ENCODE results near the gene XRCC1. TPM values are rescaled to one million over a fixed set of nuclear protein-coding genes. Genes with fewer than 3 reads are reported as not detected.

XRCC1 gene
- total and polyA plus RNA-seq, 9 of the 15 experiments (the other 6 are each of a cell fraction or from before 2014, with no cell fraction given), result 1.5 to 36.9 (median 24.9) TPM

DNA sequence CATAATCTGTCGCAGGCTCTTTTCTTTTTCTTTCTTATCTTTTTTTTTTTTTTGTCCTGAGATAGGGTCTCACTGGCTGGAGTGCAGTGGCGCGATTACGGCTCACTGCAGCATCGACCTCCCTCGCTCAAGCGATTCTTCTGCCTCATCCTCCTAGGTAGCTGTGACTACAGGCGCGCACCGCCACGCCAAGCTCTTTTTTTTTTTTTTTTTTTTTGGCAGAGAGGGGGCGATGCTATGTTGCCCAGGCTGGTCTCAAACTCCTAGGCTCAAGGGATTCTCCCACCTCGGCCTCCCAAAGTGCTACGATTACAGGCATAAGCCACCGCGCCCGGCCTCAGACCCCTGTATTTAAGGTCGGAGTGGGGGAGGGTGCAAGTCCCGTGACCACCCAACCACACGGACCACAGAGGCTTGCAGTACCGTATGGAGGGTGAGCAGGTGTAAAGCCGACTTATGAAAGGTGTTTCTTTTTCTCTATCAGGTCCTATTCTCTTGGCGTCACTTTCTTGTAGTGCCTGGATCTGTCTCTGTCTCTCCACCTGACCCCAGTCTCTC, 72.8 kb downstream of the XRCC1 start:
- Histone ChIP-seq H3K4me2 (ENCODE audit: insufficient read depth, low read length) (no peak overlapping the region), H3K9ac (ENCODE audit: insufficient read depth in 1 of 2, low read depth in 2 of 2, low read length in 2 of 2) (no peak overlapping the region), H2AFZ (ENCODE audit: low read depth, low read length) (no peak overlapping the region), H3K4me1 (replicated peaks in 1 of 2; ENCODE audit: control insufficient read depth in 2 of 2, insufficient read depth in 2 of 2, low read length in 2 of 2) (peaks cover 21 to 33% of the 10 kb centered on the region in 2 experiments), H3K27me3 (ENCODE audit: control insufficient read depth in 2 of 2, insufficient read depth in 2 of 2, low read length in 2 of 2) (no peaks in the 10 kb centered on the region), H3K79me2 (ENCODE audit: control insufficient read depth, insufficient read depth, low read length) (no peaks in the 10 kb centered on the region), H3K9me1 (ENCODE audit: control insufficient read depth, insufficient read depth, low read length) (no peaks in the 10 kb centered on the region), H3K9me3 (replicated peaks; ENCODE audit: control insufficient read depth, insufficient read depth, low read depth, low read length) (no peaks in the 10 kb centered on the region), H3K36me3 (ENCODE audit: control insufficient read depth, insufficient read depth, low read length) (no peaks in the 10 kb centered on the region), H3K27ac (ENCODE audit: extremely low read depth, low read depth, low read length) (no peak overlapping the region), H4K20me1 (replicated peaks; ENCODE audit: control insufficient read depth, insufficient read depth, low read length) (no peaks in the 10 kb centered on the region), H3K4me3 (no peak overlapping the region)
- CTCF ChIA-PET (ENCODE audit: low intra/inter-chr PET ratio), result interaction anchor here (0.5 kb wide), 1 partner anchor 16 kb away, joined by 5 read pairs; no protein-coding TSS in a partner anchor
- intact Hi-C loops (cut with micrococcal nuclease) (loop anchor here (5.0 kb wide), 2 partner anchors 40 to 55 kb away; no protein-coding TSS in a partner anchor), in situ Hi-C loops (cut with MboI) (no loop called here)
- ATAC-seq (no peak), FAIRE-seq (no peak), DNase-seq (ENCODE audit: extremely low read depth in 1 of 4, low spot score in 3 of 4) (no peak)
- POLR2A ChIA-PET, result no interaction called here
- no TSS peak for BruUV-seq (replicated peaks)
- 83% methylated on average over 7 of the region's 23 CpGs for WGBS (ENCODE audit: insufficient coverage, low coverage, missing lambda C conversion rate)
- TF ChIP-seq, protein P1, sequence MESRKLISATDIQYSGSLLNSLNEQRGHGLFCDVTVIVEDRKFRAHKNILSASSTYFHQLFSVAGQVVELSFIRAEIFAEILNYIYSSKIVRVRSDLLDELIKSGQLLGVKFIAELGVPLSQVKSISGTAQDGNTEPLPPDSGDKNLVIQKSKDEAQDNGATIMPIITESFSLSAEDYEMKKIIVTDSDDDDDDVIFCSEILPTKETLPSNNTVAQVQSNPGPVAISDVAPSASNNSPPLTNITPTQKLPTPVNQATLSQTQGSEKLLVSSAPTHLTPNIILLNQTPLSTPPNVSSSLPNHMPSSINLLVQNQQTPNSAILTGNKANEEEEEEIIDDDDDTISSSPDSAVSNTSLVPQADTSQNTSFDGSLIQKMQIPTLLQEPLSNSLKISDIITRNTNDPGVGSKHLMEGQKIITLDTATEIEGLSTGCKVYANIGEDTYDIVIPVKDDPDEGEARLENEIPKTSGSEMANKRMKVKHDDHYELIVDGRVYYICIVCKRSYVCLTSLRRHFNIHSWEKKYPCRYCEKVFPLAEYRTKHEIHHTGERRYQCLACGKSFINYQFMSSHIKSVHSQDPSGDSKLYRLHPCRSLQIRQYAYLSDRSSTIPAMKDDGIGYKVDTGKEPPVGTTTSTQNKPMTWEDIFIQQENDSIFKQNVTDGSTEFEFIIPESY (CRISPR knock-in tag; IDR thresholded peaks at IDR 0.05), result peak; percentile 89
- TF ChIP-seq ZNF384 (IDR thresholded peaks at IDR 0.05; ENCODE audit: low read depth, low read length), result 0 out of 2 replicates have a peak, but pooled peaks have one; percentile 18
- TF ChIP-seq, protein P2, sequence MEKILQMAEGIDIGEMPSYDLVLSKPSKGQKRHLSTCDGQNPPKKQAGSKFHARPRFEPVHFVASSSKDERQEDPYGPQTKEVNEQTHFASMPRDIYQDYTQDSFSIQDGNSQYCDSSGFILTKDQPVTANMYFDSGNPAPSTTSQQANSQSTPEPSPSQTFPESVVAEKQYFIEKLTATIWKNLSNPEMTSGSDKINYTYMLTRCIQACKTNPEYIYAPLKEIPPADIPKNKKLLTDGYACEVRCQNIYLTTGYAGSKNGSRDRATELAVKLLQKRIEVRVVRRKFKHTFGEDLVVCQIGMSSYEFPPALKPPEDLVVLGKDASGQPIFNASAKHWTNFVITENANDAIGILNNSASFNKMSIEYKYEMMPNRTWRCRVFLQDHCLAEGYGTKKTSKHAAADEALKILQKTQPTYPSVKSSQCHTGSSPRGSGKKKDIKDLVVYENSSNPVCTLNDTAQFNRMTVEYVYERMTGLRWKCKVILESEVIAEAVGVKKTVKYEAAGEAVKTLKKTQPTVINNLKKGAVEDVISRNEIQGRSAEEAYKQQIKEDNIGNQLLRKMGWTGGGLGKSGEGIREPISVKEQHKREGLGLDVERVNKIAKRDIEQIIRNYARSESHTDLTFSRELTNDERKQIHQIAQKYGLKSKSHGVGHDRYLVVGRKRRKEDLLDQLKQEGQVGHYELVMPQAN (IDR thresholded peaks at IDR 0.05; ENCODE audit: borderline replicate concordance), result no peak
